ENCODE results near the gene CLIC5.

CLIC5 gene

DNA sequence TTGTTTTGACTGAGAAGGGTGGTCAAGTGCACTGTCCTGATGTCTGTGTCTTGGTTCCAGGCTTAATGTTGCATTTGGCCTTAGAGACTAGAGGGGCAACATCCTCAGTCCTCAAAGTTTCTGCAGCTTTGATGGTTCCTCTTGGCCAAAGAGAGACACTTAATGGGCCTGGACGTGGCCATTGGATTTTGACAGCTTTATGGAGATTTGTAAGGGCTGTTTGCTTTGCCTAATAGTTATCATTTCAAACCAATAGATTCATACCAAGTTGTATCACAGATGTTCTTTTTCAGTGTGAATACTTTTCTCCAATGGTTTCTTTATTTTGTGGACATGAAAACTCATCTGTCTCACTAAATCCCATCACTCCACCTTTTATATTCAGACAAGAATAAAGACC, 45.8 kb upstream of the CLIC5 start:
- no peak overlapping the region for H3K9ac ChIP-seq (ENCODE audit: low read length)
- H3K27me3 ChIP-seq (ENCODE audit: insufficient read depth, low read length): no peaks in the 10 kb centered on the region
- H3F3A ChIP-seq (ENCODE audit: insufficient read depth, low read length): no peaks in the 10 kb centered on the region
- H4K20me1 ChIP-seq (ENCODE audit: insufficient read depth, low read length): no peaks in the 10 kb centered on the region
- H3K4me3 ChIP-seq (ENCODE audit: low read depth, low read length, poor library complexity, severe bottlenecking): no peak overlapping the region
- H3K9me3 ChIP-seq (ENCODE audit: low read length): no peaks in the 10 kb centered on the region
- no peak for TF ChIP-seq EZH2 (IDR thresholded peaks at IDR 0.05; ENCODE audit: borderline replicate concordance, low read length)
- TF ChIP-seq, protein P1, sequence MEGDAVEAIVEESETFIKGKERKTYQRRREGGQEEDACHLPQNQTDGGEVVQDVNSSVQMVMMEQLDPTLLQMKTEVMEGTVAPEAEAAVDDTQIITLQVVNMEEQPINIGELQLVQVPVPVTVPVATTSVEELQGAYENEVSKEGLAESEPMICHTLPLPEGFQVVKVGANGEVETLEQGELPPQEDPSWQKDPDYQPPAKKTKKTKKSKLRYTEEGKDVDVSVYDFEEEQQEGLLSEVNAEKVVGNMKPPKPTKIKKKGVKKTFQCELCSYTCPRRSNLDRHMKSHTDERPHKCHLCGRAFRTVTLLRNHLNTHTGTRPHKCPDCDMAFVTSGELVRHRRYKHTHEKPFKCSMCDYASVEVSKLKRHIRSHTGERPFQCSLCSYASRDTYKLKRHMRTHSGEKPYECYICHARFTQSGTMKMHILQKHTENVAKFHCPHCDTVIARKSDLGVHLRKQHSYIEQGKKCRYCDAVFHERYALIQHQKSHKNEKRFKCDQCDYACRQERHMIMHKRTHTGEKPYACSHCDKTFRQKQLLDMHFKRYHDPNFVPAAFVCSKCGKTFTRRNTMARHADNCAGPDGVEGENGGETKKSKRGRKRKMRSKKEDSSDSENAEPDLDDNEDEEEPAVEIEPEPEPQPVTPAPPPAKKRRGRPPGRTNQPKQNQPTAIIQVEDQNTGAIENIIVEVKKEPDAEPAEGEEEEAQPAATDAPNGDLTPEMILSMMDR (IDR thresholded peaks at IDR 0.05; ENCODE audit: low read length): no peak
- no peak overlapping the region for H2AFZ ChIP-seq (ENCODE audit: low read length)
- no peak overlapping the region for H3K4me2 ChIP-seq (ENCODE audit: low read length)
- no peak overlapping the region for H3K27ac ChIP-seq (ENCODE audit: low read depth, low read length, poor library complexity, severe bottlenecking)
- no peaks in the 10 kb centered on the region for H3K36me3 ChIP-seq (ENCODE audit: insufficient read depth, low read length)
- no peaks in the 10 kb centered on the region for H3K79me2 ChIP-seq (ENCODE audit: insufficient read depth, low read length)
- H3K4me1 ChIP-seq (ENCODE audit: insufficient read depth, low read length, severe bottlenecking): no peaks in the 10 kb centered on the region
- H3K9me2 ChIP-seq (ENCODE audit: low read depth, low read length): no peaks in the 10 kb centered on the region

- no peak overlapping the region for H3K9ac ChIP-seq (ENCODE audit: low read length)
- TF ChIP-seq, protein P1 (IDR thresholded peaks at IDR 0.05; ENCODE audit: low read length): no peak
- no peak for TF ChIP-seq EZH2 (IDR thresholded peaks at IDR 0.05; ENCODE audit: borderline replicate concordance, low read length)
Observed at GRCh38 chr6:46059608-46060007, 43.9 kb upstream of the CLIC5 start.

DNA sequence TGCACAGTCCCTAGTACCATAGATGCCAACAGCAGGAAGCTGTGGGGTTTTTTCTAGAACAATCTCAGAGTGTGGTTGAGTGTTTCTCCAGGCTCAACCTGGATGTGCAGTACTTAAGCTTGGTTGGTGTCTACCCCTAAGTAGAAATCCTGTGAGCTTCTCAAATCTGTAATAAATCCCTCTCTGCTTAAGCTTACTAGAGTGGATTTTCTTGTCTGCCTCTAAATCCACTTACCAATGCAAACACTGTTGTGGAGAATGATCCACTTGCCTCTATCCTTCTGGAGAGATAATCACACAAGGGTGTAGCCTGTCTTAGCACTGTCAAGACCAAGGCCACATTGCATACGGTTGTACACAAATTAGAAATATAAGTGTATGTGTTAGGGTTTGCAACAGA, 43.3 kb upstream of the CLIC5 start:
- Histone ChIP-seq H3K4me1 (ENCODE audit: insufficient read depth, low read length, severe bottlenecking) (no peaks in the 10 kb centered on the region), H3K4me3 (ENCODE audit: low read depth, low read length, poor library complexity, severe bottlenecking) (no peak overlapping the region), H3K79me2 (ENCODE audit: insufficient read depth, low read length) (no peaks in the 10 kb centered on the region), H3K36me3 (ENCODE audit: insufficient read depth, low read length) (no peaks in the 10 kb centered on the region), H2AFZ (ENCODE audit: low read length) (no peak overlapping the region), H4K20me1 (ENCODE audit: insufficient read depth, low read length) (no peaks in the 10 kb centered on the region), H3K9ac (ENCODE audit: low read length) (no peak overlapping the region), H3K9me3 (ENCODE audit: low read length) (no peaks in the 10 kb centered on the region), H3K9me2 (ENCODE audit: low read depth, low read length) (no peaks in the 10 kb centered on the region), H3K4me2 (ENCODE audit: low read length) (no peak overlapping the region), H3K27me3 (ENCODE audit: insufficient read depth, low read length) (no peaks in the 10 kb centered on the region), H3F3A (ENCODE audit: insufficient read depth, low read length) (no peaks in the 10 kb centered on the region), H3K27ac (ENCODE audit: low read depth, low read length, poor library complexity, severe bottlenecking) (no peak overlapping the region)
- no peak for TF ChIP-seq EZH2 (IDR thresholded peaks at IDR 0.05; ENCODE audit: borderline replicate concordance, low read length)
- TF ChIP-seq, protein P1 (IDR thresholded peaks at IDR 0.05; ENCODE audit: low read length): no peak

More at GRCh38 chr6:46059608-46060007, 43.9 kb upstream of the CLIC5 start:
- no peak overlapping the region for H3K4me3 ChIP-seq (ENCODE audit: low read depth, low read length, poor library complexity, severe bottlenecking)
- H3K9me2 ChIP-seq (ENCODE audit: low read depth, low read length): no peaks in the 10 kb centered on the region
- no peak overlapping the region for H3K4me2 ChIP-seq (ENCODE audit: low read length)
- H3K9me3 ChIP-seq (ENCODE audit: low read length): no peaks in the 10 kb centered on the region
- no peaks in the 10 kb centered on the region for H3F3A ChIP-seq (ENCODE audit: insufficient read depth, low read length)
- no peaks in the 10 kb centered on the region for H3K4me1 ChIP-seq (ENCODE audit: insufficient read depth, low read length, severe bottlenecking)
- no peak overlapping the region for H3K27ac ChIP-seq (ENCODE audit: low read depth, low read length, poor library complexity, severe bottlenecking)
- H3K79me2 ChIP-seq (ENCODE audit: insufficient read depth, low read length): no peaks in the 10 kb centered on the region
- no peaks in the 10 kb centered on the region for H4K20me1 ChIP-seq (ENCODE audit: insufficient read depth, low read length)
- no peak overlapping the region for H2AFZ ChIP-seq (ENCODE audit: low read length)
- H3K27me3 ChIP-seq (ENCODE audit: insufficient read depth, low read length): no peaks in the 10 kb centered on the region
- no peaks in the 10 kb centered on the region for H3K36me3 ChIP-seq (ENCODE audit: insufficient read depth, low read length)
